ENCODE results near the gene LRP4.

LRP4 gene

DNA sequence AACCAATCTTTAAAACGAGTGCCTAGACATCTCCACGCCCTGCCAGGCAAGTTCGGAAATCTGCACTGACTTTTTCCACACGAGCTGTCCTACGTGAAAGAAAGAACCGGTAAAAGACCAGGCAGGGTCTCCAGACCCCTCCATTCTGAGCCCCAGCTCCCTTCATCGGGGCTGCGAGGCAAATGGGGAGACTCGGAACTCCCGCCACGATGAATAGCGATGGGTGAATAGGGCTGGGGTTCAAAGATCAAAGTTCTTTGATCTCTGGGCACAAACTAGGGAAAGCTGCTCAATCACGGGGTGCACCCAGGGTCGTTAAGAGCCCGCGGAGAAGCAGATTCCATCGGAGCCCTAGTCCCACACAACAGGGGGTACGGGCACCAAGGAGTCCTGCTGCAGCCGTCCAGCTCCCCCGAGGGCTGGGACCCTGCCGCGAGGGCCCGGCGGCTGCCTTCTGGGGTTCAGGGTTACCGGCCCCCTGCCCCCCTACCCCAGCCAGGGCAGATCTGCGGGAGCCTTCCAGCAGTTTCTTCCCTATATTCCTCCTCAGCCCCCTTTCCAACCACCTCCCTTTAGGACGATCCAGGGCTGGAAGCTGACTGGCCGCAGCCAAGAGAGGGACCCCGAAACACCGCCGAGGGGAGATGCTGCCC, 1.1 kb downstream of the LRP4 start:
- no peak overlapping the region for H3K27ac ChIP-seq
- TF ChIP-seq, protein P1, sequence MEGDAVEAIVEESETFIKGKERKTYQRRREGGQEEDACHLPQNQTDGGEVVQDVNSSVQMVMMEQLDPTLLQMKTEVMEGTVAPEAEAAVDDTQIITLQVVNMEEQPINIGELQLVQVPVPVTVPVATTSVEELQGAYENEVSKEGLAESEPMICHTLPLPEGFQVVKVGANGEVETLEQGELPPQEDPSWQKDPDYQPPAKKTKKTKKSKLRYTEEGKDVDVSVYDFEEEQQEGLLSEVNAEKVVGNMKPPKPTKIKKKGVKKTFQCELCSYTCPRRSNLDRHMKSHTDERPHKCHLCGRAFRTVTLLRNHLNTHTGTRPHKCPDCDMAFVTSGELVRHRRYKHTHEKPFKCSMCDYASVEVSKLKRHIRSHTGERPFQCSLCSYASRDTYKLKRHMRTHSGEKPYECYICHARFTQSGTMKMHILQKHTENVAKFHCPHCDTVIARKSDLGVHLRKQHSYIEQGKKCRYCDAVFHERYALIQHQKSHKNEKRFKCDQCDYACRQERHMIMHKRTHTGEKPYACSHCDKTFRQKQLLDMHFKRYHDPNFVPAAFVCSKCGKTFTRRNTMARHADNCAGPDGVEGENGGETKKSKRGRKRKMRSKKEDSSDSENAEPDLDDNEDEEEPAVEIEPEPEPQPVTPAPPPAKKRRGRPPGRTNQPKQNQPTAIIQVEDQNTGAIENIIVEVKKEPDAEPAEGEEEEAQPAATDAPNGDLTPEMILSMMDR (conservative IDR thresholded peaks at IDR 0.05): no peak

DNA sequence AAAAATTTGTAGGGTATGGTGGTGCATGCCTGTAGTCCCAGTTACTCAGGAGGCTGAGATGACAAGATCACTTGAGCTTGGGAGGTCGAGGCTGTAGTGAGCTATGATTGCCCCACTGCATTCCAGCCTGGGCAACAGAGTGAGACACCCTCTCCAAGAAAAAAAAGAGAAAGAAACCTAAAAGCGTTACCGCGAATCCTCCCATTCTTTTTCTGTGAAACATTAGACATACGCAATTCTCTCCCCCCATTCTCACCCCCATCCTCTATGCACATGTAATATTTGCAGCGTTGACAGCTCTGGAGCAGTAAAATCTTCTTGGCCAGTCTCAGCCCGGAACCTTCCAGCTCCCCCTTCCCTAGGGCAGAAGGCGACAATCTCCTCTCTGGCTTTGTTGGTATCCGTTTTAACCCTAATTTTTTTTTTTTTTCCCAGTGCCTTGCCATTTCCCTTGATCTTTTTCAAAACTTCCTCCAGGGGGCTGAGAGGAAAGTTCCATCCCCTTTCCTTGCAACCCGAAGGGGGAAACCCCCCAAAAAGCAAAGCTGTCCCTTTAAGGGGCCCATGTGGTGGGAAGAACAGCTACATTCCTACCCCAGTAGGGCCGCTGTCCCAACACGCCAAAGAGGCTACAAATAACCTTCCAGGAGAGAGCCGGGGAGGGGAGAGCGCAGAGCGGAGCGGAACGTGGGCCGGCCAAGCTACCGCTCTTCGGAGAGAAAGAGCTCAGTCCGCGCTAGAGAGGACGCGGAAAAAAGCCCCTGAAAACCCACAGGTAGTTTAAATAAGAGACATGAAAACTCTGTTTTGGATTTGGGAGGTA, 1.9 kb downstream of the LRP4 start:
- no peak overlapping the region for H3K27ac ChIP-seq

DNA sequence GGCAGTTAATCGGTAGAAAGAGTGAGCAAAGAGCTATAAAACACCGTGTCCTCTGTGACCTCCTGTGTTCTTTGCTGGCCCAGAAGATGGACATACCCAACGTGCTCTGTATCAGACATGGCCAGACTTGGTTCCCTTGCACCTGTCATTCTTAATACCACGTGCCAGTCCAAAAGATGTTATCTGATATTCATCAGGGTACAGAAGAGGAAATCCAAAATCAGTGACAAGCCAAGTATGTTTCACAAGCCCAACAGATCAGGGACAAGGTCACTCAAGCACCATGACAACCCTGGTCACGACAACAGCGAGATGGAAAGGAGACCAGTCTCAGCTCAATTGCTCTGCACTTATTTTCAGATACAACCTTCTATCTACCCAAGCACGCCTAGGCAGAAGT, 3.4 kb downstream of the LRP4 start:
- TF ChIP-seq, protein P1 (conservative IDR thresholded peaks at IDR 0.05): no peak
- no peak overlapping the region for H3K27ac ChIP-seq

More for the DNA sequence above, 1.9 kb downstream of the LRP4 start:
- TF ChIP-seq, protein P1 (conservative IDR thresholded peaks at IDR 0.05): 0 out of 2 replicates have a peak, but pooled peaks have one; percentile 8

DNA sequence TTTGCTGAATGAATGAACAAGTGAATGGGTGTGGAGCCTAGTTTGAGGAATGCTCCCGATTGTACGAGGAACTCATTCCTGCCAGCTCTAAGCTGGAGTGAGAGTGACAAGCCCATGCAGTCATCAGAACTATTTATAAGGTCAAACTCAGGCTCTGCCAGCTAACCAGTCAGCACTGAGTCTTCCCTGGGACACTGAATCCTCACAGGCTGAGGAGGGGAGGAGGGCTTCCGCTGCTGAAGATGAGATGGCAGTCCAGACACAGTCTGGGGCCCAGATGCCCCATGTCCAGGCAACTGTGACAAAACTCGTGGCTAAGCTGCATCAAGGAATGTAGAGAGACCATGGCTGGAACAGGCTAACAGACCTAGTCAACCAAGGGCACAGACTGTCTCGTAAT, 4.0 kb downstream of the LRP4 start:
- TF ChIP-seq, protein P1 (conservative IDR thresholded peaks at IDR 0.05): no peak
- H3K27ac ChIP-seq: no peak overlapping the region

DNA sequence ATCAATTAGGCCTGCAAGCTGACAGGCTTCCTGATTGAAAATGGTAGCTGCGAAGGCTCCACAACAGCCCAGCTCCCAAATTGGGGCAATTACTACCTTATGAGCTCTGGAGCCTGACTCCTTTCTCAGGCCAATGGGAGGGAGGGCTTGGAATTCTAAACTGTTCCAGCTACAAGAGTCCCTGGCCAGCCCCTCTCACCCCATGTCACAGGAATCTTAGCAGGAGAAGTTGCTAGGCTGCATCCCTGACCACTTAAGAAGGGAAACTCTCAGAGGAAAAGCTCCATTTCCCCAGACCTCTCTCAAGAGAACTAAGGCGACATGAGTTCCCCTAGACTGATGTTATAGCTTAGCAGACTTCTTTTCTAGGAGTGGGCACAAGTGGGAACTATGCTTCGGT, 4.9 kb downstream of the LRP4 start:
- TF ChIP-seq, protein P1 (conservative IDR thresholded peaks at IDR 0.05): no peak
- no peak overlapping the region for H3K27ac ChIP-seq

DNA sequence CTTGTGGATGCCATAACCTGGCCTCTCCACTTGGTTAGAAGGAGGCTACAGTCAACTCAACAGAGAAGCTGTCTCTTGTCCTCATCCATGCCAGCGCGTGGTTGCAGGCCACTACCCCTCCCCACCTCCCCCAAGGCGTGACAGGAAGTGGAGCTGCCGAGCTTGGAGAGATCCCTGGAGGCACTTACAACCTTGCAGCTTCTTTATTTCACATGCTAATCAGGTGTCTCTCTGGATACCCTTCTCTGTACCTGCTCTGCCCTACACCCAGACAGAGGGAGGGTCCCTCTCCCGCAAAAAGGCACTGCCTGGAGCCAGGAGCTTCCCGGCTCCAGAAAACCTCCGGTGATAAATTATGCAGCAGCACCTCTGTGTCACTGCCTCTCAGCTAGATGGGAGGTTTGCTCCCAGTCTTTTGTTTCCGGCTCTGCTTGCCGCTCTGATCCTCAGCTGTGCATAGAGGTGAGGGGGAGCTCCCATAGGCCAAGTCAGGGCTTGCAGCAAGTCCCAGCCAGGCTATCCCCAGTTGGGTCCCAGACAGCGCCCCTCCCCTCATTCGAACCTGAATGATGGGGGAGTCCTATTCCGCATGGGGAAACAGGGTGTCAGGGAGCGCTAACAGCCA, 5.7 kb downstream of the LRP4 start:
- TF ChIP-seq, protein P1 (conservative IDR thresholded peaks at IDR 0.05): no peak
- no peak overlapping the region for H3K27ac ChIP-seq

DNA sequence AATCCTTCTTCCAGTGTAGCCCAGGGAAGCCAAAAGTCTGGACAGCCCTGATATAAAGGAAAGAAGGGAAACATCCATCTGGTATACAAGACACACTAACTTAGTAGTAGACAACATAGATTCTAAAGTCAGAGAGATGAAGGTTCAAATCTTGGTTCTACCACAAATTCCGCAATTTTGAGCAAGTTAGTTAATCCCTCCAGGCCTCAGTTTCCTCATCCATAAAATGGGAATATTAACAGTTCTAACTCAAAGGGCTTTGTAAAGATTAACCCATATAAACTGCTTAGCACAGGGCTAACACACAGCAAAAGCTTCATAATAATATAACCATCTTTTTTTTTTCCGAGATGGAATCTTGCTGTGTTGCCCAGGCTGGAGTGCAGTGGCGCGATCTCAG, 10.7 kb downstream of the LRP4 start:
- H3K27ac ChIP-seq: no peak overlapping the region
- TF ChIP-seq, protein P1 (conservative IDR thresholded peaks at IDR 0.05): no peak
